GM20000 (cell line): ENCODE measurements around the gene KIF23.
"Not testable (repeated sequence)": the region's sequence is repeated elsewhere in the genome, so short reads cannot be mapped to it uniquely, and the experiment has no call there.

Experiments used
- DNase-seq: peaks from one replicate; pipeline ENCODE4 v3.0.0; 2012; ENCODE audit warnings: low spot score
- TF ChIP-seq, protein P1 (sequence below): IDR thresholded peaks from 2 replicates; pipeline ENCODE4 v1.5.1; 2012; ENCODE audit warnings: mild to moderate bottlenecking, control low read depth; ENCODE audit errors: extremely low read depth, missing control alignments

The KIF23 gene

DNA sequence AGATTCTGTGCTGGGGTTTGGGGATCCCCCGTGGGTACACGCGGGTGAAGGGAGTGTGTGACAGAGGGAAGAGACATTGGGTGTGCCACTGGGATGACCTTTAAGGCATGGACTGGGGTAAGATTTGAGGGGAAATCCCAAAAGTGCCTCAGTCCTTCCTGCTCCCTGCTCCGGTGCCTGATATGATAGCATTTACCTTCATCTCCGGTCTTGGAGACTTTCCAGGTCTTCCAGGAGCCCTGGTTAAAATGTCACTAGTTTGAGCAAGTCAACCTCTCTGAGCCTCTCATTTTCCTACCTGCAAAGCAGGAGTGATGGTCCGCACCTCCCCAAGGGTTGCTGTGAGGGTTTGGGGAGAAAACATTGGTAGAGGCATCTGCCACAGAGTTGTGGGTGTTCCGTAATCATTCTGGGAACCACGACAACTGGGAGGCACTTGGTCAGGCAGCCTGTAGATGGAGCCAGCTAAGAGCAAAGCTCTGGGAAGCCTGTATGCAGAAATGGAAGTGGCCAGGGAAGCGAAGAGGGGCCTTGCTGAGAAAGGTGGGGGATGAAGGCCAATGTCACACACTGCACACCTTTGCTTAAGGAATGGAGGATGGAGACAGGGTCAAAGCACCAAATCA lies 33.9 kb upstream of the KIF23 start:
- no peak for DNase-seq

DNA sequence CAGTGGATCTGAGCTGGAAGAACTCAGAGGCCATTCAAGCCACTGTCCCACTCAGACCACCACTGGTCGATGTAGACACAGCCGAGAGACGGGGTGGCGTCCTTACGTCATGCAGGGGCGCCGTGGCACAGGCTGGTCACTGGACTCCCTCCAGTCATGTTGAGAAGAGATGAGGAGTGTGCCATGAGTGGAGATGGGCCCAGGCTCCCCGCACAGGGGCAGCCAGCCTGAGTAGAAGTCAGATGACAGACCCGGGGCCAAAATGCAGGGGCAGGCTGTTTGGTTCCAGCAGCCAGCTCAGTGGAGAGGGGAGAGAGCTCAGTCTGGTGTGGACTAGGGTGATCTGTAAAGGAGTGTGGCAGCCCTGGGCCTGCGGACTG lies 33.4 kb upstream of the KIF23 start:
- no peak for DNase-seq
- TF ChIP-seq, protein P1, sequence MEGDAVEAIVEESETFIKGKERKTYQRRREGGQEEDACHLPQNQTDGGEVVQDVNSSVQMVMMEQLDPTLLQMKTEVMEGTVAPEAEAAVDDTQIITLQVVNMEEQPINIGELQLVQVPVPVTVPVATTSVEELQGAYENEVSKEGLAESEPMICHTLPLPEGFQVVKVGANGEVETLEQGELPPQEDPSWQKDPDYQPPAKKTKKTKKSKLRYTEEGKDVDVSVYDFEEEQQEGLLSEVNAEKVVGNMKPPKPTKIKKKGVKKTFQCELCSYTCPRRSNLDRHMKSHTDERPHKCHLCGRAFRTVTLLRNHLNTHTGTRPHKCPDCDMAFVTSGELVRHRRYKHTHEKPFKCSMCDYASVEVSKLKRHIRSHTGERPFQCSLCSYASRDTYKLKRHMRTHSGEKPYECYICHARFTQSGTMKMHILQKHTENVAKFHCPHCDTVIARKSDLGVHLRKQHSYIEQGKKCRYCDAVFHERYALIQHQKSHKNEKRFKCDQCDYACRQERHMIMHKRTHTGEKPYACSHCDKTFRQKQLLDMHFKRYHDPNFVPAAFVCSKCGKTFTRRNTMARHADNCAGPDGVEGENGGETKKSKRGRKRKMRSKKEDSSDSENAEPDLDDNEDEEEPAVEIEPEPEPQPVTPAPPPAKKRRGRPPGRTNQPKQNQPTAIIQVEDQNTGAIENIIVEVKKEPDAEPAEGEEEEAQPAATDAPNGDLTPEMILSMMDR: no peak

More for the DNA sequence above, 33.9 kb upstream of the KIF23 start:
- TF ChIP-seq, protein P1: no peak

DNA sequence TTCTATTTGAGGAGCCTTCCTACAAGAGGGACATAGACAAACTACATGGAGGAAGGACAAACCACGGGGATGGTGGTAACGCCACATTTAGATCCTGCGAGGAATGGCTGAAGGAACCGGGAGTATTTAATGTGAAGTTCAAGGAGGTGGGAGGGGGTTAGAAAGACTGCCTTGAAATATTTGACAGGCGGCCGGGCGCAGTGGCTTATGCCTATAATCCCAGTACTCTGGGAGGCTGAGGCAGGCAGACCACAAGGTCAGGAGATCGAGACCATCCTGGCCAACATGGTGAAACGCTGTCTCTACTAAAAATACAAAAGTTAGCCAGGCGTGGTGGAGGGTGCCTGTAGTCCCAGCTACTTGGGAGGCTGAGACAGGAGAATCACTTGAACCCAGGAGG lies 32.0 kb upstream of the KIF23 start:
- DNase-seq: not testable (repeated sequence)

DNA sequence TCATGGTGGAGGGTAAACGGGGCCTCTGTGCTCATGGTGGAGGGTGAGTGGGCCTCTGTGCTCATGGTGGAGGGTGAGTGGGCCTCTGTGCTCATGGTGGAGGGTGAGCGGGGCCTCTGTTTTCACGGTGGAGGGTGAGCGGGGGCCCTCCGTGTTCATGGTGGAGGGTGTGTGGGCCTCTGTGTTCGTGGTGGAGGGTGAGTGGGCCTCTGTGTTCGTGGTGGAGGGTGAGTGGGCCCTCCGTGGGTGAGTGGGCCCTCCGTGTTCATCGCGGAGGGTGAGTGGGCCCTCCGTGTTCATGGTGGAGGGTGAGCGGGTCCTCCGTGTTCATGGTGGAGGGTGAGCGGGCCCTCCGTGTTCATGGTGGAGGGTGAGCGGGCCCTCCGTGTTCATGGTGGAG lies 30.1 kb upstream of the KIF23 start:
- DNase-seq: not testable (repeated sequence)

DNA sequence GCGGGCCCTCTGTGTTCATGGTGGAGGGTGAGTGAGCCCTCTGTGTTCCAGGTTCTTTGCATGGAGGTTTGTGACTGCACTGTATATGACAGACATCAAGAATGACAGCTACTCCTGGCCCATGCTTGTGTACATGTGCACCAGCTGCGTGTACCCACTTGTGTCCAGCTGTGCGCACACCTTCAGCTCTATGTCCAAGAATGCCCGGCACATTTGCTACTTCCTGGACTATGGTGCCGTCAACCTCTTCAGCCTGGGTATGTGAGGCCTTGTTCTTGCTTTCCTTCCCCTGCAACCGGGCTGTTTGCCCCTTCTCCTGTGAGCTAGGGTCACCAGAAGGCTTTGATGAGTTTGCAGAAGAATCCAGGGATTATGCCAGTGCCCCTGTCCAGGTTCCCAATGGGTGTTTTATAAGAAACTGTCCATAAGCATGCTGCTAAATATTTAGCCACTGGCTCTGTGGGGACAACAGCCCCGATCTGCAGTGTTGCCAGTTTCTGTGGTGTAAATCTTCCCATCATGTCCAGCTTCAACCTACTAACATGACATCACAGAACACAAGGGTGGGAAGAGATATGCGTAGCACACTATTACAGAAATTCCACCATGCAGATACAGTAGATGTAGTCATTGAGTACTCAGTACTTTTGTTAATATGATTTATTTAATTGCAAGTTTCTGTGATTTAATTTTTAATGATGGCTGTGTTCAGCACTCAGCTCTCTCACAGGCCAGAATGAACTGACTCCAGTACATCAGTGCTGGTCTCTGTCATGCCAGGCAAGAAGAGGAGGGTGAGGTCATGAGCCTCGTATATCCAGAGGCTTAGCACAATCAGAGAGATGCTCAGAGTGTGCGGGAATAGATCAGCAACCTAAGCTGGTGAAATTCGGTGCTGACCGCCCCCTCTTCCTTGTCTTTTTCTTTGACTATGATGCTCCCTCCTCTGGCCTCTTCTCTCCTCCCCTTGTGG lies 29.2 kb upstream of the KIF23 start:
- no peak for DNase-seq
- TF ChIP-seq, protein P1: no peak

DNA sequence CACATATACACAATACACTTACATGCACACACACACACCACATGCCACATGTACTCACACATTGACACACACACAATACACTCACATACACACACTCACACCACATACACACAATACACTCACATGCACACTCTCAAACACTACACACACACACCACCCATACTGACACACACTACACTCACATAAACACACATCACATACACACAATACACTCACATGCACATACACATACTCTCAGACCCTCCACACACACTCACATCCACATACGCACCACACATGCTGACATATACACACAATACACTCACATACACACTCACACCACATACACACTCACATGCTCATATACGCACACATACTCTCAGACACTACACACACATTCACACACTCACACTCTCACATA lies 28.3 kb upstream of the KIF23 start:
- no peak for DNase-seq
- TF ChIP-seq, protein P1: no peak

DNA sequence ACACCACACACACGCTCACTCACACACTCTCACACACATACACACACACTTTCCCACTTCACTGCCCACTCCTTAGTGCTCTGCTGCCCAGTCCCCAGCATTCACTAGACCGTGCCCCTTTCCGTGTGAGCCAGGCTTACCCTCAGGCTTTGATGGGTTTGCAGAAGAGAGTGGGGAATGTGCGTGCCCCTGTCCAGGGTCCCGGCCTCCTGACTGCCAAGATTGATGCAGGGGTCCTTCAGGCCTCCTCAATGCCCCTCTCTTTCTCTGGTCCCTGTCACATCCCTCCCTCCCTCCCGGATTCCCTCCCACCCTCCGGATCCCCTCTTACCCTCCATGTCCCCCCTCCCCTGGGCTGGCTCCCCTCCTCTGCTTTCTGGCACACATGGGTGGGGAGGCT lies 27.9 kb upstream of the KIF23 start:
- TF ChIP-seq, protein P1: no peak
- DNase-seq: no peak

DNA sequence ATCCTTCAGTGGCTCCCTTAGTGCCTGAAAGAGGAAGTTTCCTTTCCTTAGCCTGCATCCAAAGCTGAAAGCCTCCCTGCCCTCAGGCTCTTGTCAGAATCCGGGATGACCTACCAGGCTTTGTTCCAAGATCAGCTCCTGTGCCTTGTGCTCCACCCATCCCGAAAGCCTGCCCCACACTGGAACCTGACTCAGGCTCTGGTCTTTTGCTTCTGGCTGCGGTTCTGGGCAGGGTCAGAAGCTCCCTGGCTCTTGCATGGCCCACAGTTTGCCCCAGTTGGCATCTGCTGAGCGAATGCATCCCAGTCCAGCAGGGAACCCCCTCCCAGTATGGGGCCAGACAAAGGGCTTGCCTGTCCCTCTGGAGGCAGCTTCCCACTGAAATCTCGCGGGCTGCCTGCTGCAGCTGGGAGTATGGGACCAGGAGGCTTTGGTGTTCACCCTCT lies 25.9 kb upstream of the KIF23 start:
- TF ChIP-seq, protein P1: no peak
- no peak for DNase-seq
